ENCODE data around the gene KRT40. TPM values are rescaled to one million over a fixed set of nuclear protein-coding genes. Genes with fewer than 3 reads are reported as not detected.

Gene KRT40
- total RNA-seq, 1 experiment from 2014 or later: not detected

DNA sequence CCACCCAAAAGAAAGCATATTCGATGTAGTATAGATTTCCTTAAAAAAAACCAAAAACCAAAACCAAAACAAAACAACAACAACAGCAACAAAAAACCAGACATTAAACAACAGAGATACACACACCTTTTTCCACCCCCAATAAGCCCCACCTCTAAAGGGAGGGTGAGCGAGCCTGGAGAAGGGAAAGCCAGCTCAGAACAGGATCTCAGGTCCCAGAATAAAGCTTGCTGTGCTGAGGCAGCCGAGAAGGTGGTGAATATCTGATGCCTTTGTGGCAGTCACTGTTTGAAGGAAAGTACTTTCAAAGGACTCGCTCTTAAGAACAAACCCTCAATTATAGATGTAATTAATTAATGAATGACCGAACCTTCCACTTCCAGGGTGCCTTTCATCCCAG is 47.1 kb downstream of the KRT40 start:
- in situ Hi-C loops (cut with HindIII; ENCODE audit: low pct_unique_long_range_greater_than_20kb, low sequenced_read_pairs) (no loop called here), intact Hi-C loops (cut with micrococcal nuclease; ENCODE audit: unreplicated experiment) (no loop called here)
- no peaks in the 10 kb centered on the region for H3K36me3 ChIP-seq (ENCODE audit: control insufficient read depth, insufficient read depth, low read length)
- H3K9me3 ChIP-seq (ENCODE audit: control insufficient read depth, insufficient read depth, low read depth, low read length): no peaks in the 10 kb centered on the region
- BruUV-seq (replicated peaks): no TSS peak
- no peak overlapping the region for H3K27ac ChIP-seq (ENCODE audit: low read length)
- ATAC-seq (no peak), DNase-seq (ENCODE audit: low read depth, low spot score) (no peak)
- POLR2A ChIA-PET: no interaction called here
- H3K27me3 ChIP-seq (ENCODE audit: control insufficient read depth, insufficient read depth, low read length): peaks cover 18% of the 10 kb centered on the region
- no peaks in the 10 kb centered on the region for H3K4me1 ChIP-seq (ENCODE audit: control insufficient read depth, insufficient read depth, low read length)
- CTCF ChIA-PET: no interaction called here
- TF ChIP-seq POLR2AphosphoS5 (IDR thresholded peaks at IDR 0.05; ENCODE audit: low read depth, low read length) (no peak), SIN3A (IDR thresholded peaks at IDR 0.05; ENCODE audit: borderline replicate concordance, insufficient read depth, low read depth, low read length) (no peak), TCF7L2 (IDR thresholded peaks at IDR 0.05; ENCODE audit: low read depth, low read length) (no peak)
- TF ChIP-seq, protein P1, sequence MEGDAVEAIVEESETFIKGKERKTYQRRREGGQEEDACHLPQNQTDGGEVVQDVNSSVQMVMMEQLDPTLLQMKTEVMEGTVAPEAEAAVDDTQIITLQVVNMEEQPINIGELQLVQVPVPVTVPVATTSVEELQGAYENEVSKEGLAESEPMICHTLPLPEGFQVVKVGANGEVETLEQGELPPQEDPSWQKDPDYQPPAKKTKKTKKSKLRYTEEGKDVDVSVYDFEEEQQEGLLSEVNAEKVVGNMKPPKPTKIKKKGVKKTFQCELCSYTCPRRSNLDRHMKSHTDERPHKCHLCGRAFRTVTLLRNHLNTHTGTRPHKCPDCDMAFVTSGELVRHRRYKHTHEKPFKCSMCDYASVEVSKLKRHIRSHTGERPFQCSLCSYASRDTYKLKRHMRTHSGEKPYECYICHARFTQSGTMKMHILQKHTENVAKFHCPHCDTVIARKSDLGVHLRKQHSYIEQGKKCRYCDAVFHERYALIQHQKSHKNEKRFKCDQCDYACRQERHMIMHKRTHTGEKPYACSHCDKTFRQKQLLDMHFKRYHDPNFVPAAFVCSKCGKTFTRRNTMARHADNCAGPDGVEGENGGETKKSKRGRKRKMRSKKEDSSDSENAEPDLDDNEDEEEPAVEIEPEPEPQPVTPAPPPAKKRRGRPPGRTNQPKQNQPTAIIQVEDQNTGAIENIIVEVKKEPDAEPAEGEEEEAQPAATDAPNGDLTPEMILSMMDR (IDR thresholded peaks at IDR 0.05): no peak
- TF ChIP-seq, protein P2, sequence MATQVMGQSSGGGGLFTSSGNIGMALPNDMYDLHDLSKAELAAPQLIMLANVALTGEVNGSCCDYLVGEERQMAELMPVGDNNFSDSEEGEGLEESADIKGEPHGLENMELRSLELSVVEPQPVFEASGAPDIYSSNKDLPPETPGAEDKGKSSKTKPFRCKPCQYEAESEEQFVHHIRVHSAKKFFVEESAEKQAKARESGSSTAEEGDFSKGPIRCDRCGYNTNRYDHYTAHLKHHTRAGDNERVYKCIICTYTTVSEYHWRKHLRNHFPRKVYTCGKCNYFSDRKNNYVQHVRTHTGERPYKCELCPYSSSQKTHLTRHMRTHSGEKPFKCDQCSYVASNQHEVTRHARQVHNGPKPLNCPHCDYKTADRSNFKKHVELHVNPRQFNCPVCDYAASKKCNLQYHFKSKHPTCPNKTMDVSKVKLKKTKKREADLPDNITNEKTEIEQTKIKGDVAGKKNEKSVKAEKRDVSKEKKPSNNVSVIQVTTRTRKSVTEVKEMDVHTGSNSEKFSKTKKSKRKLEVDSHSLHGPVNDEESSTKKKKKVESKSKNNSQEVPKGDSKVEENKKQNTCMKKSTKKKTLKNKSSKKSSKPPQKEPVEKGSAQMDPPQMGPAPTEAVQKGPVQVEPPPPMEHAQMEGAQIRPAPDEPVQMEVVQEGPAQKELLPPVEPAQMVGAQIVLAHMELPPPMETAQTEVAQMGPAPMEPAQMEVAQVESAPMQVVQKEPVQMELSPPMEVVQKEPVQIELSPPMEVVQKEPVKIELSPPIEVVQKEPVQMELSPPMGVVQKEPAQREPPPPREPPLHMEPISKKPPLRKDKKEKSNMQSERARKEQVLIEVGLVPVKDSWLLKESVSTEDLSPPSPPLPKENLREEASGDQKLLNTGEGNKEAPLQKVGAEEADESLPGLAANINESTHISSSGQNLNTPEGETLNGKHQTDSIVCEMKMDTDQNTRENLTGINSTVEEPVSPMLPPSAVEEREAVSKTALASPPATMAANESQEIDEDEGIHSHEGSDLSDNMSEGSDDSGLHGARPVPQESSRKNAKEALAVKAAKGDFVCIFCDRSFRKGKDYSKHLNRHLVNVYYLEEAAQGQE (IDR thresholded peaks at IDR 0.05; ENCODE audit: insufficient read depth in 1 of 2, low read depth in 2 of 2, low read length in 1 of 2): no peak
- no peak overlapping the region for H3K4me3 ChIP-seq (ENCODE audit: low read depth in 2 of 2, low read length in 2 of 2)

DNA sequence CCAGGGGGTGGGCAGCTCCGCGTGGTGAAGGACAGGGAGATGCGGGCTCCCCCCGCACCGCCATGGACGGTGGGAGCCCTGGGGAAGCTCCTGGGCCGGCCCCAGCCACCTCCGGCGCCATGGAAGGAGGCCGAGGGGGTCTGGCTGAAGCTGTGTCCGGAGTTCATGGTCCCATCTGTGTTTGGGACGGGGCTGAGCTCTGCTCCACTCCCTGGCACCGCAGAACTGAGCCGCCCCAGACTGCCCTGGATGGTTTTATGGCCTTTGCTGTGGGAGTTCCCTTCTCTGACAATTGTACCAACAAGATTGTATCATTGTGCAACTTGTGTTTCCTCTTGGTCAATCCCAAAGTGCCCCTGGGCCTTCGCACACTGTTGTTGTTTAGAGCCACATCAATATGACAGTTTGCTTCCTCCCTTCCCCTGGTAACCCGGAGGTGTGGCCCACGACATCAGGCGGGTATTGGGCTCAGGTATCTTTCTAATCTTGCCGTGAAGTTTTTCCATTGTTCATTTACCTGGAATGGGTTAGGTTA is 47.6 kb downstream of the KRT40 start:
- in situ Hi-C loops (cut with HindIII; ENCODE audit: low pct_unique_long_range_greater_than_20kb, low sequenced_read_pairs): no loop called here
- ATAC-seq (no peak), DNase-seq (ENCODE audit: low read depth, low spot score) (no peak)
- no peaks in the 10 kb centered on the region for H3K36me3 ChIP-seq (ENCODE audit: control insufficient read depth, insufficient read depth, low read length)
- BruUV-seq (replicated peaks): no TSS peak
- H3K4me1 ChIP-seq (ENCODE audit: control insufficient read depth, insufficient read depth, low read length): no peaks in the 10 kb centered on the region
- TF ChIP-seq, protein P1 (IDR thresholded peaks at IDR 0.05): no peak
- TF ChIP-seq, protein P2 (IDR thresholded peaks at IDR 0.05; ENCODE audit: insufficient read depth in 1 of 2, low read depth in 2 of 2, low read length in 1 of 2): no peak
- TF ChIP-seq POLR2AphosphoS5 (IDR thresholded peaks at IDR 0.05; ENCODE audit: low read depth, low read length) (no peak), SIN3A (IDR thresholded peaks at IDR 0.05; ENCODE audit: borderline replicate concordance, insufficient read depth, low read depth, low read length) (no peak), TCF7L2 (IDR thresholded peaks at IDR 0.05; ENCODE audit: low read depth, low read length) (no peak)
- no peak overlapping the region for H3K27ac ChIP-seq (ENCODE audit: low read length)
- intact Hi-C loops (cut with micrococcal nuclease; ENCODE audit: unreplicated experiment): no loop called here
- H3K9me3 ChIP-seq (ENCODE audit: control insufficient read depth, insufficient read depth, low read depth, low read length): no peaks in the 10 kb centered on the region
- ChIA-PET CTCF (no interaction called here), POLR2A (no interaction called here)
- H3K4me3 ChIP-seq (ENCODE audit: low read depth in 2 of 2, low read length in 2 of 2): no peak overlapping the region
- peaks cover 18% of the 10 kb centered on the region for H3K27me3 ChIP-seq (ENCODE audit: control insufficient read depth, insufficient read depth, low read length)
